Neural cell (in vitro differentiated cells): Measurements from ENCODE around the gene REEP5.

Experiments
- RAD21 ChIP-seq: fragments of 450-650 bp; conservative IDR thresholded peaks from 2 replicates; pipeline ENCODE4 v1.6.1; 2014; ENCODE audit warnings: antibody characterized with exemption, mild to moderate bottlenecking, moderate library complexity
- TAF1 ChIP-seq: IDR thresholded peaks from 2 replicates; pipeline ENCODE4 v1.6.1; 2012; ENCODE audit warnings: low read depth
- TF ChIP-seq, protein P1 (sequence below): fragments of 450-650 bp; IDR thresholded peaks from 2 replicates; pipeline ENCODE4 v1.5.1; 2014; ENCODE audit warnings: antibody characterized with exemption, mild to moderate bottlenecking, moderate library complexity; ENCODE audit not compliant: poor library complexity, severe bottlenecking

DNA sequence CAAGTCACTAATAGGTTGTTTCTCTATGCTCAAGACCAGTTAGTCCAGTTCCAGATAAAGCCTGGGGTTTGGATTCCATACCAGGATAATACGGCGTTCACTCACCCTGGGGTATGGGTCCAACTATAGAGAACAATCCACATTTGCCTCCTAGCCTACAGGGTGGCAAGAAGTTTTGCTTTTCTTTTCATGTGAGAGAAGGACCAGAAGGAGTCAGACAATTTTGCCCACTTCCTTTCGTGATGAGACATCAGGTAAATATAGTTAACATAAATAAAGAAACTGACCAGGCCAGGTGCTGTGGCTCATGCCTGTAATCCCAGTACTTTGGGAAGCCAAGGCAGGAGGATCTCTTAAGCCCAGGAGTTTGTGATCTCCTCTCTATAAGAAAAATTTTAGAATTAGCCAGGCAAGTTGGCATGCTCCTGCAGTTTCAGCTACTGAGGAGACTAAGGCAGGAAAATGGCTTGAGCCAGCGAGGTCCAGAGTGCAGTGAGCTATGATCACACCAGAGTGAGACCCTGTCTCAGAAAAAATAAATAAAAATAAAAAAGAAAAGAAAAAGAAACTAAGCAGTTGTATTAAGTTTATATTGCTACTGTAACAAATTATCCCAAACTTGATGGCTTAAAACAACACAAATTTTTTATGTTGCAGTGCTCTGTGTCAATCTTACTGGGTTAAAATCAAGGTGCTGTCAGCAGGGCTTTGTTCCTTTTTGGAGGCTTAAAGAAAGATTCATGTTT, 7.5 kb upstream of the REEP5 start:
- TF ChIP-seq, protein P1, sequence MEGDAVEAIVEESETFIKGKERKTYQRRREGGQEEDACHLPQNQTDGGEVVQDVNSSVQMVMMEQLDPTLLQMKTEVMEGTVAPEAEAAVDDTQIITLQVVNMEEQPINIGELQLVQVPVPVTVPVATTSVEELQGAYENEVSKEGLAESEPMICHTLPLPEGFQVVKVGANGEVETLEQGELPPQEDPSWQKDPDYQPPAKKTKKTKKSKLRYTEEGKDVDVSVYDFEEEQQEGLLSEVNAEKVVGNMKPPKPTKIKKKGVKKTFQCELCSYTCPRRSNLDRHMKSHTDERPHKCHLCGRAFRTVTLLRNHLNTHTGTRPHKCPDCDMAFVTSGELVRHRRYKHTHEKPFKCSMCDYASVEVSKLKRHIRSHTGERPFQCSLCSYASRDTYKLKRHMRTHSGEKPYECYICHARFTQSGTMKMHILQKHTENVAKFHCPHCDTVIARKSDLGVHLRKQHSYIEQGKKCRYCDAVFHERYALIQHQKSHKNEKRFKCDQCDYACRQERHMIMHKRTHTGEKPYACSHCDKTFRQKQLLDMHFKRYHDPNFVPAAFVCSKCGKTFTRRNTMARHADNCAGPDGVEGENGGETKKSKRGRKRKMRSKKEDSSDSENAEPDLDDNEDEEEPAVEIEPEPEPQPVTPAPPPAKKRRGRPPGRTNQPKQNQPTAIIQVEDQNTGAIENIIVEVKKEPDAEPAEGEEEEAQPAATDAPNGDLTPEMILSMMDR, result no peak
- TF ChIP-seq TAF1 (no peak), RAD21 (no peak)
